Fibroblast of skin of right quadriceps (primary cell): ENCODE results near the gene DLD.
"Not testable (repeated sequence)": the region's sequence is repeated elsewhere in the genome, so short reads cannot be mapped to it uniquely, and the experiment has no call there.

ENCODE experiments used
- DNase-seq: peaks from one replicate; pipeline ENCODE4 v3.0.0-alpha.2; 2013

The DLD gene

GRCh38 chr7:107917763-107918651 is 27.0 kb downstream of the DLD start:
- no peak for DNase-seq

DNA sequence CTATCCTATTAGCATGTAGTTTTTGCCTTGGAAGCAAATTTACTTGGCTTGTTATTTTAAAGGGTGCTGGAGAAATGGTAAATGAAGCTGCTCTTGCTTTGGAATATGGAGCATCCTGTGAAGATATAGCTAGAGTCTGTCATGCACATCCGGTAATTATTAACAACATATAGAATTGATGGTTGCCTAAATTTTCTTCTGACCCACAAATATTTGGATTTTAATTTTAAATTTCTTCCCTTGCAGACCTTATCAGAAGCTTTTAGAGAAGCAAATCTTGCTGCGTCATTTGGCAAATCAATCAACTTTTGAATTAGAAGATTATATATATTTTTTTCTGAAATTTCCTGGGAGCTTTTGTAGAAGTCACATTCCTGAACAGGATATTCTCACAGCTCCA is 28.0 kb downstream of the DLD start:
- DNase-seq, result no peak

DNA sequence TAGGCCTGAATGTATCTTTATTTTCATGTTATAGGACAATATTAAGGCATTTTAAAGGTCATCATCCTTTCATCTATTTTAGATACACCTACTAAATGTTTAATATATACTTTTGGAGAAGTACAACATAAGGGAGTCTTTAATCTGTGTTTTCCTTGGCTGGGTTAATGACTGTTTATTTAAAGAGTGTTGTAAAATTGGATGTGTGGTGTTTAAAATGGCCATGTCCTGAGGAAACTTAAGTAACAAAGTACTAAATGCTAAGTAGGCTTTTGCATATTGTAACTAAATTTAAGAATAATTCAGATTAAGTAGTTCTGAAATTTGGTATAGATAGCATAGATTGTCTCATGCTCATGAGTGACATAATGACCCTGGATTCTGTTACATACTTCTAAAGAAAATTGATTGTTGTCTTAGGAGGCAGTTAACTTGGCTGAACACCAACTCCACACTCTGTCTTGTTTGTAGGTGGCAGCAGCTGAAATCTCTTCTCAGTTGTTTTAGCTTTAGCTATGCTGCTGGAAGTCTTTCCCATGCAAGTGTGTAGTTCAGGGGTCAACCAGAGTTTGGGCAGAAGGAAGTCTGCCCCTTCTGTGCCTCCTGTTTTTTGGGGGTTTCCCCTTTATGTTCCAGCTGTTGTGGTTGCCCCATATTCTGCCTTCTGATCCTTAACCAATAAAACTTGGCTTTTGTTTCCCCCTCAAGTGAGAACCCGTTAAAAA is 29.2 kb downstream of the DLD start:
- DNase-seq, result no peak

- DNase-seq, result not testable (repeated sequence)
These were observed 30.8 kb downstream of the DLD start for GRCh38 chr7:107921826-107922225.

- DNase-seq, result no peak
These were observed 31.9 kb downstream of the DLD start for GRCh38 chr7:107922886-107923285.

DNA sequence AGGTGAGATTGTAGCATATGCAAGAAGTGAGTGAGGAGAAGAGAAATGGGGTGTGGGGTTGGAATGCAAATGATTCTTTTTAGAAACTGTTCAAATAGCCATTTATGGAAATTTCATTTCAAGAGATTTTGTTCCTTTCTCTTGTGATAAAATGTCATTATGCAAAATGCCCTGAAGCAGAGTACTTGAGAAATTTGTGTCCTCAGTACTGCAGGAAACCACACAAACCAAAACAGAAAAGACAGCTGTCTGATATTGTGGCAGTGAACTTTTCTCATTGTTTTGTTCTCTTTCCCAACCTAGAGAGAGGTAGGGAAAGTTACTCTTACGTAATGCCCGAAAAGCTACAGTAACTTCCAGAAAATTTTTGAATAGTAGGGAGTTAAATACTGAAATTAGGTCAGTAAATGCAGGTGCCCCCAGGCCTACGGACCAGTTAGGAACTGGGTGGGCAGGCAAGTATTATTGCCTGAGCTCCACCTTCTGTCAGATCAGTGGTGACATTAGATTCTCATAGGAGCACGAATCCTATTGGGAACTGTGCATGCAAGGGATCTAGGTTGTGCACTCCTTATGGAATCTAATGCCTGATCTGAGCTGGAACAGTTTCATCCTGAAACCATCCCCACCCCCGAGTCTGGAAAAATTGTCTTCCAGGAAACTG is 34.0 kb downstream of the DLD start:
- DNase-seq, result no peak

DNA sequence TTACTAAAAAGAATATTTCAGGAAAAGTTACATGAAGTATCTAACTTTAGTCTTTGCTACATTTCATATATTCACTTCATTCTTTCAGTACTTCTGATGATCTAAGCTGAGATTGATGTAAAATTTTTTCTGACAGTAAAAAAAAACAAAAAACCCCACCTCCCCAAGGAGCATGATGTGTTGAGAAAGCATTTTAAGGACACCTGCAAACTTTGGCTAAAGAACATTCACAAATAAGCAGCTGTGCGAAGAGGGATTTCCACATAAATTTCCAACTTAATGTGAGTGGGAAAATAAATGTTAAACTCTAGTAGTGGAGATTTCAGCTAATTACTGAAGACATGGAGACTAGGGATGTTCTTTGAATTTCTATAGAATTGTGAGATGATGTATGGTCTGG is 35.5 kb downstream of the DLD start:
- no peak for DNase-seq

DNA sequence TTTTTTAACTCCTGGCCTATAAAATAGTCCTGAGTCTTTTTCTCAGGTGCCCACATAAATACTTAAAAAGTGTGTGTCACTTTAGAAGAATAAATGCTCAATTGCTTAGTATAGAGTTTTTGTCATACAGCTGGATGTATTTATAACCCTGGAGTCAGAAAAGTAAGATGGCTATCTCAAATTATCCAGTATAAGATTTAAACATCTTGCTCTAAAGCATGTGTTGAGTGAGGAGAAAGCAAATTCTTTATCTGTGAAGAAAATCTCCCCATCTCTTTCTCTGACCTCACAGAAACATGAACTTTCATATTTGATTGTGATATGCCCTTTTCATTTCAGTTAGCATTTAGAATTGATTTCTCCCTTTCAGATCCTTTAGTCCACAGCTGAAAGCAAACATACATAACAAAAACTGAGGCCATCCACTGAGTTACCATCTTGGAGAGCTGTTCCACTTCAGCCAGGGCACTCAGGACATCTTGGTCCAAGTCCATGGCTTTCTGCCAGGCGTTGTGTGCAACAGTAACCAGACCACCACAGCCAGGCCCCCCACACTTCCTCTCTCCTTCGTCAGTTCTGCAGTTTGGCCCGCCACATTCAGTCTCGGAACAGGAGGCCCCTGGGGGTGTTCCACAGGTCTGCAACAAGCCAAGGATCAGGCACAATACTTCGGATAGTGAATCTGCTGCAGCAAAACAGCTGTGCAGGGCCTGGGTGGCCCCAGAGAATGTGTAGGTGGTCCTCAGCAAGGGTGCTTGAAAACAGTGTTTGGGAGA is 40.9 kb downstream of the DLD start:
- DNase-seq, result no peak

DNA sequence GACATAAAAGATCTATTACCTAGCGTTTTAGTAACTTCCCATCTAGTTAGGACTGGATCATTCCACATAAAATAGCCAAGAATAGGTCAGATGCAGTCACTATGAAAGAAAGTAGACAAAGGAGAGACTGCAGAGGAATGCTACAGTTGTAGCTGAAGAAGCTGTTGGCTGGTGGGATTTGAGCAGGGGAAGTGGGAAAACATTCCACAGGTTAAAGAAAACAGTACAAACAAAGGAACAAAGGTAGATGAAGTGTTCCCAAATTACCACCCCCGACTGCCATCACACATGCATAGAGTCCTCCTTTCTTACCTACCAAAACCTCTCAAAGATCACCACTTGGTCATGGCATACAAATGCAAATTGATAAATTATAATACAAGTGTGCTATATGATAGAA is 41.8 kb downstream of the DLD start:
- DNase-seq, result no peak

- DNase-seq, result no peak
These were observed 42.5 kb downstream of the DLD start for GRCh38 chr7:107933386-107934013.

DNA sequence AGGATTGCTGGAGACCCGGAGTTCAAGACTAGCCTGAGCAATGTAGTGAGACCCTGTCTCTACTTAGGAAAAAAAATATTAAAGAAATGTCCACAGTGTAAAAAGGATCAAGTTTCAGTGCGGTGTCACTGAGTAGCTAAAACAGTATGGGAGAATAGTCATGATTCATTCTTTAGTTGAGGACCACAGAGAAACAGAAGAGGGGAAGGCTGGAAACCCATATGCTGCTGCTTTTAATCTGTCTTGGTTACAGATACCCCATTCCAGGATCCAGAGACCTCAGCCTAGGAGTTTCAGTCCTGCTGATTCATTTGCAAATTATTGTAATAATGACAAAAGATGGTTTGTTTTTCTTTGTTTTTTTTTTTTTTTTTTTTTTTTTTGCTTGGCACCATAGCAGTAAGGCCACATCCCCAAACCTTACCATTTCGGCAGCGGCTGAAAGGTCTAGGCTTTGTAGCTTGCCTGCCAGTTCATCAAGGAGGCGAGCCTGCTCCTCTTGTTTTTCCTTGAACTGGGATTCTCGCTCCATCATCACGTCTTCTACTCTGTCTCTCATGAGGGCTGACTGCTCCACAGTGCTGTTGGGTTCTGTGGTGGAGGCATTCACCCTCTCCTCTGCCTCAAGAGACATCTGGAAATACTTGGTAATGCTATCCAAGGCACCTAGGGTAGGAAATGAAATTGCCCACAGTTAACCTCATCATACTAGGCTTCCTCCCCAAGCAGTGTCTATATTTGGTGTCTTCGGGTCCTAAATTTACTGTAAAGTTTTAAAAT is 44.2 kb downstream of the DLD start:
- peak; percentile 87 for DNase-seq

GRCh38 chr7:107936312-107936711 is 45.3 kb downstream of the DLD start:
- DNase-seq, result no peak

DNA sequence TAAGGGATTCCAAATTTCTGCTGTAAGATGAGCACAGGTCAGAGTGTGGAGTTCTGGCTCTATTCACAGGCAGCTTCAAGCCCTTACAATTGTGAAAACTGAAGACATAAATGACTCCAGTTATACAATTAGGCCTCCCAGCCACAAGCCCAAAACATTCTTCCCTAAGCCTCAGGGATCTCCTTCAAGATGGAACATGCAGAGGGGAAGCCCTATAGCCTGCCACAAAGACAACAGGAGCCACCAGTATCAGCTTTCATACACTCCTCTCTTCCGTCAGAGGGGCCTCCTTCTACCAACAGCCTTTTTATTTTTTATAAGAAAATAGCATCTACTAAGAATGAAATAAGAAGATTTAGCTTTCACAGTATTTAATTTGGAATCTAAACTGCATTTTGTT is 46.5 kb downstream of the DLD start:
- DNase-seq, result no peak

- DNase-seq, result no peak
These were observed 47.7 kb downstream of the DLD start for GRCh38 chr7:107938456-107939250.

DNA sequence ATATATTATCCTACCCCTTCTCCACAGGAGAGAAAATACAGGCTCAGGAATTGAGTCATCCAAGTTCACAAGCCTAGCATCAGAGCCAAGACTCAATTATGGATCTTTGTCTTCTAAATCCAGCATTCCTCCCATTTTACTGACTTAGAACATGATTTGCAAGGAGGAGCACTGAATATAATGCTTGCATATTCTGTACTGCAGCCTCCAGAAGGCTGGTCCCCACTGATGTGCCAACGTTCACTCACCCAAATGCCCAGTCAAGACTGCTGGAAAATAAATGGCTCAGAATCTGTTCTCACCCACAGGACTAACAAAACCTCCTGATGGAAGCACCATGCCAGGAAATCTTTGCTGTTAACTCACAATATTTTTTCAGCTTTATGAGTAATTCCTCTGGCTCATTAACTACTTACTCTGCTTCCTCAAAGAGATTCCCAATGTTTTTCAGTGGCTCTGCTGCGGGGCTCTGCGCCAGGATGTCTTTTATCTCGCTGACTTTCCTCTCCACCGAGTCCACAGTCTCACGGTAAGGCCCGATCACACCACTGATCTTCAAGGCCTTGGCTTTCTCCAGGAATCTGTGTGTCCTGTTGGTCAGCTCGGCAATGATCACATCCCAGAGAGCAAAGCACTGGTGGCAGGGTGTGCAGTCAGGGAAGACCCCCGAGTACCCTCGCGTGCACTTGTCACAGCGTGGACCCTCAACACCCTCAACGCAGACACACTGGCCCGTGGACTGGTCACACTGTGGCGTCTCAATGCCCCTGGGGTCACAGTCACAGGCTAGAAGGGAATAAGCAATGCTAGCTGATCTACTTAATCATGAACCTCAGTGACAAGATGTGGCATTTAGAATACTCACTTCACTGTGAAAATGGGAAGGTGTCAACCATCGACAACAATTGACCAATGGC is 48.8 kb downstream of the DLD start:
- peak; percentile 87 for DNase-seq

DNA sequence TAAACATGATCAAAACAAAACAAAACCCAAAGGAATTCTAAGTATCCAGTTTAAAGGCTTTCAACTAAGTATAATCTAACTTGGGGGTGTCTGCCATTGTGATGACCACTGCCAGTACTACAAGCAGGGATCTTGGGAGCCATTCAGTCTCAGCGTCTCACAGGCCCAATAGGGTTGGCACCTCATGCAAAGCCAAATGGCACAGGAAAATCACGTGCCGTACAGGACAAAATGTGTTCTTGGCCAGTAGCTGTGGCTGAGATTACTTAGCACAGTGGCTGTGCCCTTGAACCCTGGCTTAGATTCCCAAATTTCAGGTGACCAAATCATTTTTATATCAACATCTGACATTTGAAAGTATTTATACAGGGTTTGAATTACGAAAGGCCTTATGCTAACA is 50.0 kb downstream of the DLD start:
- no peak for DNase-seq

DNA sequence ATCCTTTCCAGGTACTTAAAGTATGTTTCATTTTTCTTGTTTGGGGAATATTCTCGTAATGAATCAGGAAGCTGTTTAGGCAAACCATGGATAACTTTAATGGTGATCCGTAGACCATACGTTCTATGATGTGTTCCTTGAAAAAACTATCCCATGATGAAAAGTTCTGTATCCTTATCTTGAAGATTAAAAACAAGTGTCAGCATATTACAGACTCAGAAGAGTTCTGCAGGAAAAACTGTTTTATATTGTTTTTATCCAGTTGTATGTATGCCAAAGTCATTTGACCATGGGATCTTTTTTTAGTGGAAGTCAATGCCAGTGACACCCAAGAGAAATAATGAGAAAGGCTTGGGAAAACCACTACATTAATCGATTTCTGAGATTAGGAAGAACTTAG is 52.0 kb downstream of the DLD start:
- DNase-seq, result no peak

- no peak for DNase-seq
These were observed 53.6 kb downstream of the DLD start for GRCh38 chr7:107944411-107945169.

GRCh38 chr7:107945332-107945731 is 54.3 kb downstream of the DLD start:
- no peak for DNase-seq
